ENCODE measurements around the gene EHD3. TPM values are rescaled to one million over a fixed set of nuclear protein-coding genes. Genes with fewer than 3 reads are reported as not detected.

EHD3 gene
- total and polyA plus RNA-seq, 10 of the 15 experiments (the other 5 are each of a cell fraction or from before 2014, with no cell fraction given) = 1.1 to 10.9 (median 8.2) TPM

GRCh38 chr2:31251851-31252250 is 17.9 kb downstream of the EHD3 start (continued):
- no peak for TF ChIP-seq SKIL (IDR thresholded peaks at IDR 0.05; ENCODE audit: low read depth, poor library complexity, severe bottlenecking)
- no peak for TF ChIP-seq E4F1 (IDR thresholded peaks at IDR 0.05; ENCODE audit: borderline replicate concordance, partially characterized antibody)
- TF ChIP-seq ZNF217 (IDR thresholded peaks at IDR 0.05) = no peak
- no peak for TF ChIP-seq POU2F2 (IDR thresholded peaks at IDR 0.05; ENCODE audit: borderline replicate concordance, low read depth, low read length)
- no peak for TF ChIP-seq PKNOX1 (IDR thresholded peaks at IDR 0.05)
- TF ChIP-seq KDM1A (IDR thresholded peaks at IDR 0.05; ENCODE audit: borderline replicate concordance) = no peak
- TF ChIP-seq YBX1 (IDR thresholded peaks at IDR 0.05) = no peak
- TF ChIP-seq CREB1 (IDR thresholded peaks at IDR 0.05; ENCODE audit: low read depth) = no peak
- no peak for TF ChIP-seq GABPA (IDR thresholded peaks at IDR 0.05; ENCODE audit: low read depth)
